Stimulated activated CD8-positive, alpha-beta memory T cell treated with anti-CD3 and anti-CD28 coated beads, Interleukin-7, amount 100 ng/mL, for 24 hours (primary cell): ENCODE data around the gene RRAS.

Experiments used
- DNase-seq: peaks from one replicate; pipeline ENCODE4 v3.0.0-alpha.2; 2020; ENCODE audit warnings: low read depth

RRAS gene

DNA sequence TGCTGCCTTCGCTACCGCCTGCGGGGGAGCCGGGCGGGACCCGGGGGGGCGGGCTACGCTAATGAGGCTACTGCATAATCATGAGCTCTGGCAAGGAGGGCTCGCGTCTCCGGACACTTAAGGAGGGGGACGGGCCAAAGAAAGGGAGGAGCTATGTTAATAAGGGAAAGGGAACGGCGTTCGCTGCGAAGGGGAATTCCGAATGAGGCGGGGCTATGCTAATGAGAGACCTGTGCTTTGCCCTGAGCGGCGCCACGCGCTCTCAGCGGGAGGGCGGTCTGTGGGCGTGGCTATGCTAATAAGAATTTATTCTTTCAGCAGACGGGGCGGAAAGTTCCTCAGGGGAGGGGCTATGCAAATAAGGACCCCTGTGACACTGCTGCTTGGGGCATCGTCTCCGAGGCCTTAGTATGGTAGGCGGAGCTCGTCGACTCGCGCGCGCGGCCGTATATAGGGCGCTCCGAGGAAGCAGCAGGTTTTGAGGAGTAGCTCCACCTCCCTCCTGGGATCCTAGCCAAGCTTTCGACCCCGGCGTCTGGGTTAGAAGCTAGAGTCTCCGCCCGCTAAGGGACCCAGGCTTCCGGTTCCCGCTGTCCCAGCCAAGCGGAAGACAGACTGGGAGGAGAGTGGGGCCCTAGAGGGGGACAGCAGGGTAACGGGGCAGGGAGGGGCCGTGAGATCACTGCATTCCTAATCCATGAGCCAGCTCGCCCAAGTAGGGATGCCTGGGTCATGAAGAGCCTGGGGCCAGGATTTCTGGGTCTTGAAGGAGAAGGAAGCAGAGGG, at the start of gene RRAS:
TSS of gene RRAS (minus strand) at position 31 of the 786 bp plus-strand sequence. CDS start 45 bp downstream, outside the sequence.
- peak; percentile 99 for DNase-seq

DNA sequence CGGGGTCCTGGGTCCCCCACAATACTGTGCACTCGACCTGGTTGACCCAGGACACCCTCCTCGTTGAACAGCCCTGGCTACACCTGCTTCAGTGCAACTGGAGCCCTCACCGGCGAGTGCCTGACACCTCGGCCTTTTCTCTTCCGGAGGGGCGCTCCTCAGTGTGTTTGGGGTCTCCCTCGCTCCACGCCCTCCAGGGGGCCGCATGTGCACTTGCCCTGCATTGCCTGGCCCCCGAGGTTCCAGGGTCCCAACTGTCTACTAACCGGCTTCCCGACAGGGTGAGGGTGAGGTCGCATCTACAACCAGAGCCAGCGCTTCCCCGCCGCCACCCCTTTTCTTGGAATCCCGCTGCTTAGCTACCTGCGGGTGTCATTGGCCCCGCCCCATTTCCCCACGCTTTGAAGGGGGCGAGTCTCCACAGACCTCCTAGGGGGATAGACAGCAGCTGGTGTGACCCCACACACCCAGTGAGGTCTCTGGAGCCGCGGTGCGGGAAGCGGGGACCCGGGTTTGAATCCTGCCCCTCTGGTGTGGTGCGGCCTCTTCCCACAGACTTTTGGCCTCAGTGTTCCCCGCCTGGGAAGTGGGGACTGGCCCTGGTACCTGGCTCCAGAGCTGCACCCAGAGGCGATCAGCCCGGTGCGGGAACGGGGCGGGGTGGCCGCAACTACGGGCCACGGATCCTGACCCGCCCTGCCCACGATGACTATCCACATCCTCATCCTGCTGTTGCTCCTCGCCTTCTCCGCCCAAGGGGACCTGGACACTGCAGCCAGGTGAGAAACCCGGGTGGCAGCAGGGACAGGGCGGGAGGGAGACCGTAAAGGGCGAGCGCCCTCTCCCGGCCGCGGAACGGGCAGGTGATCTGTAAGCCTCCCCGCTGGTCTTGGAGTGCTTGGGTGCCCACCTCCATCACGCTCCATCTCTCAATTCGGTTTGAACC, 49.5 kb upstream of the RRAS start, which contains the start of gene ADM5:
TSS of gene ADM5 (plus strand) at position 462 of the 946 bp plus-strand sequence. CDS start at position 706, 244 bp downstream.
- DNase-seq, result no peak

DNA sequence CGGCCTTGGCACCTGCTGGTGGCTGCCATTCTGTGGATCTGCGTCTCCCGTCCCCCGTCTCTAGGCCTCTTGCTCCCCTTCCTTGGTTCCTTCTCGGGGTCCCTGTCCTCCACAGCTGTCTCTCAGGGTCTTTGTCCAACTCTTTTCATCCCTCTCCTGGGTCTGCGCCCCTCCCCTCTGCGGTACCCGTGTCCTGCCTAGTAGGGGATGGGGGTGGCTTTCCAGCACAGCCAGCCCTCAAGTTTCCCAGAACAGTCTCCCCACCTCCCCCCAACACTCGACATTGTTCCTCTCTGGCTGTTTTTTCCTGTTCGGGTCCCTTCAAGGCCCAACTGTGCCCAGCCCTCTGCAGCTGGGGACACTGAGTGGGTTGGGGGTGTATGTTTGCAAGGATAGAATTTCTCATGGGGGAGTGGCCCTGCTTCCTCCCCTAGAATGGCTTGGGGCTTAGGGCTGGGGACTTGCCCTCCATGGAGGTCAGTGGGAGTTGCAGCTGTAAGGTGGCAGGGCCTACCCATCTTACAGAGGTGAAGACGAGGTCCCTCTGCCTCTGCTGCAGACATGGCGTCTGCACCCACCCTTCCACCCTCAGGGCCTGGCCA, 48.7 kb upstream of the RRAS start:
- DNase-seq, result no peak

DNA sequence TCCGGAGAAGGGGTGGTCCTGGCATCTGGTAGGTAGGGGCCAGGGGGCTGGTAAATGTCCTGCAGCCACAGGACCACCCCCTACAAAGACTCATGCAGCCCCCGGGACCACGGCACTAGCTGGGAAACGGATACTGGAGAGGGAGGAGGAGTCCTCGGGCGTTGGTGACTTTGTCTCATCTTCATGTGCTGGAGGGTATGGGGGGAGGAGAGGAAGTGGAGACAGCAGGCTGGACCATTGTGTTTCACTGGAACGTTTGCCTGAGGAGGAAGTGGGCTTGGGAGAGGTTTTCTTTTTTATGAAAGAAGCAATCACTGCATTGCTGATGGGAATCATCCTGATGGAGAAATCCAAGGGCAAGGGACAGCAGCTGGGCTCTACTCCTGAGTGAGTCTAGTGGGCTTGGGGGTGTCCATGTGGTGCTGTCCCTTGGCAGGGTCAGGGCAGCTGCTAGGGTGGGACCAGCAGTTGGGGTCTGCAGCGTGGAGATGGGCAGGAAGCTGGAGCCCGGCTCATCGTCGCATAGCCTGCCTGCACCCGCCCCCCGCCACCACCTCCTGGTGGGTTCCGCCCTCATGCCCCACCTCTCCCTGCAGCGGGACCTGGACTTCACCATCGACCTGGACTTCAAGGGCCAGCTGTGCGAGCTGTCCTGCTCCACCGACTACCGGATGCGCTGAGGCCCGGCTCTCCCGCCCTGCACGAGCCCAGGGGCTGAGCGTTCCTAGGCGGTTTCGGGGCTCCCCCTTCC, 47.8 kb upstream of the RRAS start:
- no peak for DNase-seq

DNA sequence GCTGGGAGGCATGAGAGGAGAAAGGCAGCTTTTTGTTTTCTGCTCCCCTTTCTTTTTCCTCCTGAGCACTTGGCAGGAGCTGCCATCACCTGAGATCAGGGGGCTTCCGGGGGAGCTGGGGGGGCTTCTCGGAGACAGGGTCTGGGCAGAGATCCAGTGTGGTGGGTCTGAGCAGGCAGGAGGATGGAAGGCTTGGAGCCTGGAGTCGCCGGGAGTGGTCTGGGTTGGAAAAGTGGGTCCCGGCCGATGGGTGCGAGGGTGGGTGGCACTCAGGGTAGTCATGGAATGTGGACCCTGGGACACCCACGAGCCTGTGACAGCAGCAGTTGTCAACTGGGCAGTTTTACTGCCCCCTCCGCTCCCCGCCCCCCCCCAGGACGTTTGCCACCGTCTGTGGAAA, 47.2 kb upstream of the RRAS start:
- DNase-seq, result no peak

DNA sequence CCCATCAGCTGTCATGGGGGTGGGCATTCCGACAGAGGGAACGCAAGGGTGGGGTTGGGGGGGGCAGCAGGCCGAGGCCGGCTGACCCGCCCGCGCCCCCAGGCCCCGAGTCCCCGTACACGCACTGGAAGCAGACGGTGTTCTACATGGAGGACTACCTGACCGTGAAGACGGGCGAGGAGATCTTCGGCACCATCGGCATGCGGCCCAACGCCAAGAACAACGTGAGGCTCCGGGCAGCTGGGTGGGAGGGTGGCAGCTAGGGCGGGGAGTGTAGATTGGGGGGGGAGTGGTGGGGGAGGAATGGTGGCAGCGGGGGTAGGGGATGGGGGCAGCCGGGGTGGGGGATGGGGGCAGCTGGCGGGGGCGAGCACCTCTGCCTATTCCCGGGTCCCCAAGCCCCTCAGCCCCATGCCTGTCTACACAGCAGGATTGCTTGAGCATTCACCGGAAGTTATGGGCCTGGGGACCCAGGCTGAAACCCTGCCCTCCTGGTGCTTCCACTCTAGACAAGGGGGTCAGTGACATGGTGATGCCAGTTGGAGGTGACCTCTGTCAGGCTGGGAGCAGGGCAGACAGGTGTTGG, 46.7 kb upstream of the RRAS start:
- DNase-seq, result no peak

DNA sequence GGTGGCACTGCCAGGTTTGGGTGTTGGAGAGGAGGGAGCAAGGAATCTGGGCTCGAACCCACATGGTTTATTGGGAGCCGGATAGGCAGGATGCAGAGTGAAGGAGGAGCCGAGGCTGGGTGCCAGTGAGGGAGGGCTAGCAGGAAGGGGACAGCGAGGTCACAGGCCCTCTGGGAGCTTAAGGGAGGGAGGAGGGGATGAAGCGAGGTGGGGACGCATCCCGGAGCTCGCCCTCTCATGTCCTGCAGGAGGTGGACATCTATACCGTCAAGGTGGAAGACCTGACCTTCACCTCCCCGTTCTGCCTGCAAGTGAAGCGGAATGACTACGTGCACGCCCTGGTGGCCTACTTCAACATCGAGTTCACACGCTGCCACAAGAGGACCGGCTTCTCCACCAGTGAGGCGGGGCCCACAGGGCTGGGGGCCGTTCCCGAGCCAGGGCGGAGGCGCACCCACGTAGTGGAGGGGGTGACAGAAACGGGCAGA, 45.9 kb upstream of the RRAS start:
- no peak for DNase-seq

DNA sequence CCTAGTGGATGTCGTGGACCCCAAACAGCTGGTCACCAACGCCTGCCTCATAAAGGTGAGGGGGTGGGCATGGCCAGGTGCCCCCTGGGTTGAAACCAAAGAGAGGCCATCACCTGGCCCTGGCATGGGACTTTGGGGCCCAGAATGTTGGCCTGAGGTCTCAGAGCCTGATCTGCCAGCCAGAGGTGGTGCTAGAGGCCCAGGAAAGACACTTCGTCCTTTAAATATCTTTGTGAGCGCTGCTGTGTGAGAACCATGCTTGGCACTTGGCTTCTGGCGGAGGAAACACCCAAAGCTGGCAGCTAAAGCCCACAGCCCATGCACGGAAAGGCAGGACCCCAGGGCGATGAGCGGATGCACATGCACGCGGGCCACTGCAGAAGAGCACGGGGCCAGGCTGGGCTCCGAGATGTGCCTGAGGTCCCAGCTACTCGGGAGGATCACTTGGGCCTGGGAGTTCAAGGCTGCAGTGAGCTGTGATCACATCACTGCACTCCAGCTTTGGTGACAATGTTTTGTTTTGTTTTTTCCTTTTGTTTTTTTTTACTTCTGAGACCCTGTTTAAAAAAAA, 45.1 kb upstream of the RRAS start:
- no peak for DNase-seq

DNA sequence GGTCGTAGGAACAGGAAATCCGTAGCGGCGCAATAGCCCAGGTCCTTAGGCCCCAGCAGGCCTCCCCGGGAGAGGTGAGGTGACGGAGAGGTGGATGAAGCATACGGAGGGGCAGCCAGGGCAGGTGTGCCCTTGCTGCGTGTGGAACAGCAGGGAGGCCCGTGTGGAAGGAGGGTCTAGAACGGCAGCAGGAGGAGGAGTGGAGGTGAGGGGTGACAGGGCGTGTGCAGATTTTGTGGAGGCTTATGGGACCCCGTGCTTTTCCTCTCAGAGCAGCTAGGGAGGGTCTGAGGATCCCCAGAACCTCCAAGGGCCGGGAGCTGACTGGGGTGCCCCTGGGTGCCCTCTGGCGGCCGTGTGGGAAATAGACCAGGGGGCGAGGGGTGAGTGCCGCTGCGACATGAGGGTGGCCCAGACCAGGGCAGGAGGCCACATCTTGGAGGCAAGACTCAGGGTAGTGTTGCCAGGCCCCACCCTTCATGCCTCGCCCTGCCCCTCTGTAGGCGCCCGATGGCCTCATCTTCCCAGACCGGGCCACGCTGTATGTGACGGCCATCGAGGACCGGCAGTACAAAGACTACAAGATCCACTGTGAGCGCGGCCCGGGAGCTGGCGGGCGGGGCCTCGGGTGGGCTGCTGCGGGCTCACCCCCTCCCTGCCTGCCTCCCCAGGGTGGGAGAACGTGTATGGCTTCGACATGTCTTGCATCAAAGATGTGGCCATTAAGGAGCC, 44.5 kb upstream of the RRAS start:
- no peak for DNase-seq

DNA sequence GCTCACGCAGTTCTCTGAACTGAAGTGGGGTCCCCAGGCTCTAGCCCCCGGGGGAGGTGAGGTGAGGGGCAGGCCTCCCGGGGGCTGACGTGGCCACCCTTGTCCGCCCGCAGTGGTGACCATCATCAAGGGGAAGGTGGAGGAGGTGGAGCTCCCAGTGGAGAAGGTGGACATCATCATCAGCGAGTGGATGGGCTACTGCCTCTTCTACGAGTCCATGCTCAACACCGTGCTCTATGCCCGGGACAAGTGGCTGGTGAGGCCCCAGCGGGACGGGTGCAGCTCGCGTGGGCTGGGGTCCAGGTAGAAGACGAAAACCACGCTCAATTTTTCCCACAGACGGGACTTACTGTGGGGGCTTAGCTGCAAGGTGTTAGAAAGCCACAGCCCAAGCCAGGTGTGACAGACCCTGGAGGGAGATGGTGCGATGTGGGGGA, 43.9 kb upstream of the RRAS start:
- no peak for DNase-seq

DNA sequence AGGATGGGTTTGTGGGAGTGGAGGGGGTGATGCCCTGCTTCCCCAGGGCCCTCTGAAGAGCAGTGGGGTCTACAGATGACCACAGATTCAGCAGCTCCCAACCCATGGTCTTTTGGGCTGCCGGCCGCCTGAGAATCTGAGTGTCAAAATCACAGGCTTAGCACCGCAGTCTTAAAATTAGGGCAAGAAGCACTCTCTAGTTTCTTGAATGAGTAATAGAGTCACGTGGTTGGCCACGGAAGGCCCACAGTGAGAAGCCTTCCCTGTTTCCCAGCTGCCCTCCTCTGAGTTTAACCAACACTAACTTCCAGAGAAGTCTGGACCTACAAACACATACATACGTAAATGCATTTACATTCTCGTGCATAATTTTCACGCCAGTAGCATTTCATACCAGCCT, 42.3 kb upstream of the RRAS start:
- DNase-seq, result no peak

DNA sequence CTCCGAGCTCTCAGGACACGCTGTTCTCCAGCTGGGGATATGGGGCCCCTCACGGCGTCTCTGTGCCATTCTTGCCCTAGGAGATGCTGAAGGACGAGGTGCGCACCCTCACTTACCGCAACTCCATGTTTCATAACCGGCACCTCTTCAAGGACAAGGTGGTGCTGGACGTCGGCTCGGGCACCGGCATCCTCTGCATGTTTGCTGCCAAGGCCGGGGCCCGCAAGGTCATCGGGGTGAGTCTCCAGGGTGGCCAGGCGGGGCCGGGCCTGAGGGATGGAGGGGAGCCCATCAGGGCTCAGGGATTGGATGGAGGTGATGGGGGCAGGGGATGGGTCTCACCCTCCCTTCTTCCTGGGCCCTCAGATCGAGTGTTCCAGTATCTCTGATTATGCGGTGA, 41.9 kb upstream of the RRAS start:
- DNase-seq, result no peak

DNA sequence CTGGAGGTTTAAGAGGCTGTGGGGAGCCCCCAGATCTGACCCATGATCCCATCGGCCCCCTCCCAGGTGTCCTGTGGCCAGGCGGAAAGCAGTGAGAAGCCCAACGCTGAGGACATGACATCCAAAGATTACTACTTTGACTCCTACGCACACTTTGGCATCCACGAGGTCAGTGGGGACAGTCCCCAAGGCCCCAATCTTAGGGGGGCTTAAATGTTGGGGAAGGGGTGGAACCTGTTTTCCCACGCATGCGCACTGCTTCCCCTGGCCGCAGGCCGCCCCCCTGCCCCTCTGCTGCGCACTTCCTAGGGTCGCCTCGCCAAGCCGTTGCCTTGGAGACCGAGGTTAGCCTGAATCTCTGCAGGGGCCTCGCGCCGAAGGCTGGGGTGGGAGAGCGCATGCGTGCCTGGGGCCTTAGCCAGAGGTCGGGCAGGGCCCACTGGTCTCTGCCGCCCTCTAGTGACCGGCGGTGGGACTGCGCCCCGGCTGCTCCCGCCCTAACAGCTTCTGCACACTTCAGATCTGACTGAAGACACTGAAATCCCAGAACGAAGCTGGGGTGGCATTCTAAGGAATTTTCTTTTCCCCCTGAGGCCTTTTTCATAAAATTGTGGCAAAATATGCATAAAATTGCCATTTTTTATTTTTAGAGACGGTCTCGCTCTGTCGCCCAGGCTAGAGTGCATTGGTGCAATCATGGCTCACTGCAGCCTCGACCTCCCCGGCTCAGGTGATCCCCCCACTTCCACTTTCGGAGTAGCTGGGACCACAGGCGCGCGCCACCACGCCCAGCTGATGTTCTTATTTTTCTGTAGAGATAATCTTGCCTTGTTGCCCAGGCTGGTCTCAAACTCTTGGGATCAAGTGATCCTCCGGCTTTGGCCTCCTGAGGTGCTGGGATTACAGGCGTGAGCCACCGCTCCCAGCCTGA, 40.7 kb upstream of the RRAS start:
- peak; percentile 91 for DNase-seq

DNA sequence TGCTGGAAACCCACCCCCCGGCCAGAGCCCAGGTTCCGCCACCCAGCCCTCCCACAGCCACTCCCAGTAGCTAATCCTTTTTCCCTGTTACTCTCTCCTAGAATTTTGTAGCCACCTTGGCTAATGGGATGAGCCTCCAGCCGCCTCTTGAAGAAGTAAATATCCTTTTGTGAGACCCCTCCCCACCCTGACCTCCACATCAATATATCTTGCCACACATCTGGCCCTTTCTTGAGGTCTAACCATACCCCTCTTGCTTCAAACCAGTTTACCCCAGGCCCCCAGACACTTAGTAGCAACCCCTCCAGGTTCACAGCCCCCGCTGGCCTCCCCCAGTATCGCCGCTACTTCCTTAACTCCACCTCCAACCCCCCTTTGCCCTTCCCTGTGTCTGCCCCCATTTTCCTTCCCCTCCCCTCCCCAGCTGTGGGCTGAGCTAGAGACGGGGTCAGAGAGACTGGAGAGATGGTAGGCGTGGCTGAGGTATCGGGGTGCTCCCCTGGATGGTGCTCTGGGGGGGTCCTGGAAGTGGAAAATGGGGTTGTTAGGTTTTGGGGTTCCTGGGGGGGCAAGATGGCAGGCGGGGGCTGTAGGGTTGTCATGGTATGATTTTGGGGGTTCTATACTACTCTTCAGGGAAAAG, 39.9 kb upstream of the RRAS start:
- no peak for DNase-seq

DNA sequence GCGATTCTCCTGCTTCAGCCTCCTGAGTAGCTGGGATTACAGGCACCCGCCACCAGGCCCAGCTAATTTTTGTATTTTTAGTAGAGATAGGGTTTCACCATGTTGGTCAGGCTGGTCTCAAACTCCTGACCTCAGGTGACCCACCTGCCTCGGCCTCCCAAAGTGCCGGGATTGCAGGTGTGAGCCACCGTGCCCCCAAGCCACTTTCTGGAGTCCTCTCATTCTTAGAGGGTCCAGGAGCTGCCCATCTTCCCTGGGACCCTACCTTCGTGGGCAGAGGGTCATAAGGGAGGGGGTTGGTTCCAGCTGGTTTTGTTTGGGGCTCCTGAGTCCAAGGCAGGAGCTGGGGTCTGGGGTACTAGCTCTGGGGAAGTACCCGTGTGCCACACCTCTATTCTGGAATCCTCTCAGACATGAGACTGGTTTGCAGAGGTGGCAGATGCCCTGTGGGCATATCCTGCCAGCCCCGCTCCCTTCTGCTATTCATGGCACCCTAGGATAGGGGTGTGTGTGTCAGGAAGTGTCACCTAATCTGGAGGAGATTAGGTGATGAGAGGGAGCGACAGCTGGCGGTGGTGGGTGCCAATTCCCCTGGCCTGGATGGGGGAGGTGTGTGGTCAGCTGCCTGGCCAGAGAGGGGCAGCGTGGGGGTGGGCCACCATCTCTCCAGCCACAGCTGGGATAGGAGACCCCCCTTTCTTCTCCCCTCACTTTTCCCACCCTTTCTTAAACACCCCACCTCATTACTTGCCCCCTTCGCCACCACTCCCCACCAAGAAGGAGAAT, 39.2 kb upstream of the RRAS start:
- DNase-seq, result no peak

DNA sequence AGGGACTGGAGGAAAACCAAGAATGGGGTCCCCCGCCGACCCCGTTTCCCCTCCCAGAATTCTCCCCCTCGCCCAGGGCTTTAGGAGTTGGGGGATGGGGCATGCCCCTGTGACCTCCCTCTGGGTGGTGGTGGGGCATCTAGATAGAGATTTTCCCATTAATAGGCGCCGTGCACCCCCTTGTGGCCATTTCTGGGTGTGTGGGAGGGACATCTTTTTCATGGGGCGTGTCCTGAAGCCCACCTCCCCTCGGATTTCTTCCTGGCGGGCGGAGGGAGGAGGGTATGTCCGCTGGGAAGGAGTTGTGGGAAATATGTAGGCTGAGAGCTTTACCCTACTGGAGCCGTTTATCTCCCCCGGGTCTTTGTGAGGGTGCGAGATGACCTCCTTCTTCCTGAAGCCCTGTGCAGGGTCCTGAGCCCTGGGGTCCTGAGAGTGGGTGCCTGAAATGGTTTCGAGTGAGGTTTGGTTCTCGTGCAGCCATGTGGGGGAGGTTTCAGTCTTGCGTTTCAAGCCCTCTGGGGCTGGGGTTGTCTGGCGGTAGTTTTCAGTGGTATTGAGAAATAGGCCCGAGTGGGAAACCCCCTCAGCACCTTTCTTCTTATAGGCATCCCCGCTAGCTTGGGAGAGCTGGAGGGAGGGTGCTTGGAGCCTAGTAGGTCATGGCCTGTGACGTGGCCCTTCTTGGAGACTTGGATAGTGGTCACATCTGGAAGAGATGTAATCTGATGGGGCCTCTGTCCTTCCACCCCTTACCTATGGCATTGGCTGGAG, 38.1 kb upstream of the RRAS start:
- peak; percentile 62 for DNase-seq
